NCI-H526 (cell line): Measurements from ENCODE around the gene RNF220.
A peak's percentile ranks its signal among the peaks of the same experiment; 100 is the strongest.

Source experiments
- DNase-seq, 2 experiments: peaks; one replicate each; lab custom pipeline; 2025; lab: John Stamatoyannopoulos, UW

The RNF220 gene

GRCh38 chr1:44436401-44437106 lies 31.5 kb downstream of the RNF220 start:
- no peak for DNase-seq

GRCh38 chr1:44437107-44437716 lies 32.2 kb downstream of the RNF220 start:
- DNase-seq, result no peak

GRCh38 chr1:44442791-44443190 lies 37.7 kb downstream of the RNF220 start:
- DNase-seq, result no peak

- no peak for DNase-seq
Observed at GRCh38 chr1:44447051-44447810, 42.2 kb downstream of the RNF220 start.

- no peak for DNase-seq
Observed at GRCh38 chr1:44453798-44454349, 48.8 kb downstream of the RNF220 start.

GRCh38 chr1:44454704-44455103 lies 49.6 kb downstream of the RNF220 start:
- no peak for DNase-seq

GRCh38 chr1:44460107-44460882 lies 55.2 kb downstream of the RNF220 start:
- no peak for DNase-seq

- DNase-seq, result no peak
Observed at GRCh38 chr1:44464361-44464760, 59.3 kb downstream of the RNF220 start.

GRCh38 chr1:44467566-44467965 lies 62.5 kb downstream of the RNF220 start:
- DNase-seq, result no peak

- DNase-seq, result no peak
Observed at GRCh38 chr1:44471911-44472453, 66.9 kb downstream of the RNF220 start.

GRCh38 chr1:44472620-44473525 lies 67.8 kb downstream of the RNF220 start:
- peak; percentile 29 for DNase-seq

- DNase-seq, result no peak
Observed at GRCh38 chr1:44476891-44477290, 71.8 kb downstream of the RNF220 start.

- DNase-seq, result no peak
Observed at GRCh38 chr1:44481701-44482100, 76.6 kb downstream of the RNF220 start.

GRCh38 chr1:44483089-44483874 lies 78.2 kb downstream of the RNF220 start:
- no peak for DNase-seq

- no peak for DNase-seq
Observed at GRCh38 chr1:44484155-44484688, 79.2 kb downstream of the RNF220 start.

- DNase-seq, result no peak
Observed at GRCh38 chr1:44485229-44485933, 80.3 kb downstream of the RNF220 start.

- DNase-seq, result no peak
Observed at GRCh38 chr1:44485934-44486460, 80.9 kb downstream of the RNF220 start.

GRCh38 chr1:44489481-44489880 lies 84.4 kb downstream of the RNF220 start:
- DNase-seq, result no peak
